ENCODE data around the gene UXT. TPM values are rescaled to one million over a fixed set of nuclear protein-coding genes. Genes with fewer than 3 reads are reported as not detected.

Gene UXT
- 93.7 and 95.7 TPM in 2 replicates for total RNA-seq
- long read RNA-seq, transcript UXT-201 (7 exons, 574 nt) = major isoform, 13 of 16 reads
- long read RNA-seq, partial matches to known transcripts = 0 of 16 reads
- long read RNA-seq, other reads (novel, unspliced or antisense) = 1 of 16 reads

- Mint-ChIP-seq H3K9me3 (peaks cover 4% of the 10 kb centered on the region), H3K27me3 (ENCODE audit: low read depth) (no peaks in the 10 kb centered on the region), H3K4me3 (peak within 1 kb of the TSS; percentile 95), H3K36me3 (ENCODE audit: low read depth) (peaks cover 11% of the 10 kb centered on the region), H3K27ac (ENCODE audit: unreplicated experiment) (peak within 1 kb of the TSS; percentile 98), H3K4me1 (peaks cover 14% of the 10 kb centered on the region)
- peak; percentile 77 for DNase-seq (ENCODE audit: low read depth, low spot score)
- no peak for TF ChIP-seq CTCF (conservative IDR thresholded peaks at IDR 0.05)
Measured at GRCh38 chrX:47658684-47659420, at the start of gene UXT. TSS of gene UXT (minus strand) at chrX:47659180. CDS start at chrX:47658927, 253 bp downstream.

- H3K4me3 Mint-ChIP-seq = no peak overlapping the region
- no peaks in the 10 kb centered on the region for H3K27me3 Mint-ChIP-seq (ENCODE audit: low read depth)
- H3K4me1 Mint-ChIP-seq = no peaks in the 10 kb centered on the region
- TF ChIP-seq CTCF (conservative IDR thresholded peaks at IDR 0.05) = no peak
- no peak for DNase-seq (ENCODE audit: low read depth, low spot score)
- H3K27ac Mint-ChIP-seq (ENCODE audit: unreplicated experiment) = no peak overlapping the region
- peaks cover 2% of the 10 kb centered on the region for H3K36me3 Mint-ChIP-seq (ENCODE audit: low read depth)
- no peaks in the 10 kb centered on the region for H3K9me3 Mint-ChIP-seq
Measured at GRCh38 chrX:47707031-47707780, 48.2 kb upstream of the UXT start.

- no peak for DNase-seq (ENCODE audit: low read depth, low spot score)
- Mint-ChIP-seq H3K9me3 (no peaks in the 10 kb centered on the region), H3K4me3 (no peak overlapping the region), H3K4me1 (no peaks in the 10 kb centered on the region), H3K36me3 (ENCODE audit: low read depth) (peaks cover 2% of the 10 kb centered on the region), H3K27me3 (ENCODE audit: low read depth) (peaks cover under 1% of the 10 kb centered on the region), H3K27ac (ENCODE audit: unreplicated experiment) (no peak overlapping the region)
- no peak for TF ChIP-seq CTCF (conservative IDR thresholded peaks at IDR 0.05)
Measured at GRCh38 chrX:47706575-47706974, 47.6 kb upstream of the UXT start.

- Mint-ChIP-seq H3K36me3 (ENCODE audit: low read depth) (peaks cover 2% of the 10 kb centered on the region), H3K9me3 (no peaks in the 10 kb centered on the region), H3K27me3 (ENCODE audit: low read depth) (peaks cover 9% of the 10 kb centered on the region), H3K4me3 (no peak overlapping the region), H3K27ac (ENCODE audit: unreplicated experiment) (no peak overlapping the region), H3K4me1 (no peaks in the 10 kb centered on the region)
- no peak for TF ChIP-seq CTCF (conservative IDR thresholded peaks at IDR 0.05)
- no peak for DNase-seq (ENCODE audit: low read depth, low spot score)
Measured at GRCh38 chrX:47704736-47705135, 45.8 kb upstream of the UXT start.

GRCh38 chrX:47697181-47697580 is 38.2 kb upstream of the UXT start:
- Mint-ChIP-seq H3K36me3 (ENCODE audit: low read depth) (no peaks in the 10 kb centered on the region), H3K4me1 (no peaks in the 10 kb centered on the region), H3K9me3 (peaks cover 11% of the 10 kb centered on the region)

More at GRCh38 chrX:47697181-47697580, 38.2 kb upstream of the UXT start:
- peaks cover 9% of the 10 kb centered on the region for H3K27me3 Mint-ChIP-seq (ENCODE audit: low read depth)
- H3K4me3 Mint-ChIP-seq = no peak overlapping the region
- no peak for DNase-seq (ENCODE audit: low read depth, low spot score)
- H3K27ac Mint-ChIP-seq (ENCODE audit: unreplicated experiment) = no peak overlapping the region
- no peak for TF ChIP-seq CTCF (conservative IDR thresholded peaks at IDR 0.05)
